Measurements from ENCODE around the gene AGRN.

The AGRN gene

DNA sequence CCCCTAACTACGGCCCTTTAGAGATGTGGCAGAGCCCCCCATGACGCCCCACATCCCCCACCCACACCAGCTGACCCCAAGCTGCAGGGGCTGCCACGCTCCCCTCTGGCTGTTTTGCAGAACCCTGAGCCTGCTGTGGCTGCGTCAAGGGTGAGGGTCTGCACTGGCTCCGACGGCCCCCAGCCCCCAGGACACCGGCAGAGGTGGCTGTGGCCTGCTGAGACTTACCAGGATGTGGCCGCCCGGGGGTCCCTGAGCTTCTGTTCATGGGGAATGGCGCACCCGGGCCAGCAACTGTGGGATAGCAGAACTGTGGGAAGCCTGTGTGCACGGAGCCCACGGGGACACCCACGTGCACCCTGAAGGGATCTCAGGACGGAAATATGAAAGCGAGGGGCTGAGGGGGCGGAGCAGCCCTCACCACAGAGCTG lies 67.0 kb downstream of the AGRN start:
- no peak for ATAC-seq
- no peak for TF ChIP-seq GLIS3 (CRISPR knock-in tag; IDR thresholded peaks at IDR 0.05)
- no peak for TF ChIP-seq SNAI2 (CRISPR knock-in tag; IDR thresholded peaks at IDR 0.05)
- TF ChIP-seq, protein P1, sequence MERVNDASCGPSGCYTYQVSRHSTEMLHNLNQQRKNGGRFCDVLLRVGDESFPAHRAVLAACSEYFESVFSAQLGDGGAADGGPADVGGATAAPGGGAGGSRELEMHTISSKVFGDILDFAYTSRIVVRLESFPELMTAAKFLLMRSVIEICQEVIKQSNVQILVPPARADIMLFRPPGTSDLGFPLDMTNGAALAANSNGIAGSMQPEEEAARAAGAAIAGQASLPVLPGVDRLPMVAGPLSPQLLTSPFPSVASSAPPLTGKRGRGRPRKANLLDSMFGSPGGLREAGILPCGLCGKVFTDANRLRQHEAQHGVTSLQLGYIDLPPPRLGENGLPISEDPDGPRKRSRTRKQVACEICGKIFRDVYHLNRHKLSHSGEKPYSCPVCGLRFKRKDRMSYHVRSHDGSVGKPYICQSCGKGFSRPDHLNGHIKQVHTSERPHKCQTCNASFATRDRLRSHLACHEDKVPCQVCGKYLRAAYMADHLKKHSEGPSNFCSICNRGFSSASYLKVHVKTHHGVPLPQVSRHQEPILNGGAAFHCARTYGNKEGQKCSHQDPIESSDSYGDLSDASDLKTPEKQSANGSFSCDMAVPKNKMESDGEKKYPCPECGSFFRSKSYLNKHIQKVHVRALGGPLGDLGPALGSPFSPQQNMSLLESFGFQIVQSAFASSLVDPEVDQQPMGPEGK (CRISPR knock-in tag; IDR thresholded peaks at IDR 0.05; ENCODE audit: borderline replicate concordance): no peak
- no peak for TF ChIP-seq ZNF70 (CRISPR knock-in tag; IDR thresholded peaks at IDR 0.05)
- no peak for TF ChIP-seq TCF4 (CRISPR knock-in tag; IDR thresholded peaks at IDR 0.05; ENCODE audit: borderline replicate concordance)
- no peak for TF ChIP-seq ZNF8 (CRISPR knock-in tag; IDR thresholded peaks at IDR 0.05)

DNA sequence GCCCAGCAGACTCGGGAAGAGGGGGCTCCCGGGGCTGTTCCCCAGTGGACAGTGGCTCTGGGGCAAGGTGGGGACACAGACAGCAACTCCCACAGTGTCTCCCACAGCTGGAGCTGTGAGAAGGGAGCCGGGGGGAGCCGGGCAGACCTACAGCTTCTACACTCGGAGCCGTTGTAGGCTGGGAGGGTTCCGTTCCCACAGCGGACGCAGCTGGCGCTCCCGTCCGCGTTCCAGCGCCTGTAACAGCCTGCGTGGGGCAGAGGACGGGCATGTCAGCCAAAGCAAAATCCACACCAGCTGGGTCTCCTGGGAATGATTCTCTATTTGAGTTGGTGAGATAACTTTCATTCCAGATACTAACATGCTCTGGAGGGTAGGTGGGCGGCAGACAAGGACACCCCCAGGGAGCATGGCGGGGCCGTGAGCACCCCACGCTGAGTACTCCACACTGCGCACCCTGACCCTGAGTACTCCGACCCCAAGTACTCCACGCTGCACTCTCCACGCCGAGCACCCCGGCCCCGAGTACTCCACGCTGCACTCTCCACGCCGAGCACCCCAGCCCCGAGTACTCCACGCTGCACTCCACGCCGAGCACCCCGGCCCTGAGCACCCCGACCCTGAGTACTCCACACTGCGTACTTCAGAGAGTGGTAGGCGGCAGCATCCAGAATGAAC lies 67.6 kb downstream of the AGRN start:
- TF ChIP-seq SNAI2 (CRISPR knock-in tag; IDR thresholded peaks at IDR 0.05) (no peak), ESRRG (CRISPR knock-in tag; IDR thresholded peaks at IDR 0.05) (no peak), ISL1 (CRISPR knock-in tag; IDR thresholded peaks at IDR 0.05) (no peak), OSR1 (CRISPR knock-in tag; IDR thresholded peaks at IDR 0.05) (no peak), PPARA (CRISPR knock-in tag; IDR thresholded peaks at IDR 0.05; ENCODE audit: borderline replicate concordance) (no peak), ARNTL (CRISPR knock-in tag; IDR thresholded peaks at IDR 0.05; ENCODE audit: borderline replicate concordance, low read depth) (no peak), CSDC2 (CRISPR knock-in tag; IDR thresholded peaks at IDR 0.05) (no peak), RARB (CRISPR knock-in tag; IDR thresholded peaks at IDR 0.05) (no peak), BACH2 (CRISPR knock-in tag; IDR thresholded peaks at IDR 0.05; ENCODE audit: borderline replicate concordance) (no peak), TOX (CRISPR knock-in tag; IDR thresholded peaks at IDR 0.05; ENCODE audit: borderline replicate concordance) (no peak), ZNF565 (CRISPR knock-in tag; conservative IDR thresholded peaks at IDR 0.05; ENCODE audit: low read depth) (no peak), ZC3H10 (CRISPR knock-in tag; IDR thresholded peaks at IDR 0.05) (no peak), ZNF70 (CRISPR knock-in tag; IDR thresholded peaks at IDR 0.05) (no peak), GLIS3 (CRISPR knock-in tag; IDR thresholded peaks at IDR 0.05) (no peak), ZFP30 (CRISPR knock-in tag; IDR thresholded peaks at IDR 0.05) (no peak)
- TF ChIP-seq, protein P2, sequence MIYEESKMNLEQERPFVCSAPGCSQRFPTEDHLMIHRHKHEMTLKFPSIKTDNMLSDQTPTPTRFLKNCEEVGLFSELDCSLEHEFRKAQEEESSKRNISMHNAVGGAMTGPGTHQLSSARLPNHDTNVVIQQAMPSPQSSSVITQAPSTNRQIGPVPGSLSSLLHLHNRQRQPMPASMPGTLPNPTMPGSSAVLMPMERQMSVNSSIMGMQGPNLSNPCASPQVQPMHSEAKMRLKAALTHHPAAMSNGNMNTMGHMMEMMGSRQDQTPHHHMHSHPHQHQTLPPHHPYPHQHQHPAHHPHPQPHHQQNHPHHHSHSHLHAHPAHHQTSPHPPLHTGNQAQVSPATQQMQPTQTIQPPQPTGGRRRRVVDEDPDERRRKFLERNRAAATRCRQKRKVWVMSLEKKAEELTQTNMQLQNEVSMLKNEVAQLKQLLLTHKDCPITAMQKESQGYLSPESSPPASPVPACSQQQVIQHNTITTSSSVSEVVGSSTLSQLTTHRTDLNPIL (CRISPR knock-in tag; IDR thresholded peaks at IDR 0.05; ENCODE audit: low read depth): no peak
- TF ChIP-seq, protein P3, sequence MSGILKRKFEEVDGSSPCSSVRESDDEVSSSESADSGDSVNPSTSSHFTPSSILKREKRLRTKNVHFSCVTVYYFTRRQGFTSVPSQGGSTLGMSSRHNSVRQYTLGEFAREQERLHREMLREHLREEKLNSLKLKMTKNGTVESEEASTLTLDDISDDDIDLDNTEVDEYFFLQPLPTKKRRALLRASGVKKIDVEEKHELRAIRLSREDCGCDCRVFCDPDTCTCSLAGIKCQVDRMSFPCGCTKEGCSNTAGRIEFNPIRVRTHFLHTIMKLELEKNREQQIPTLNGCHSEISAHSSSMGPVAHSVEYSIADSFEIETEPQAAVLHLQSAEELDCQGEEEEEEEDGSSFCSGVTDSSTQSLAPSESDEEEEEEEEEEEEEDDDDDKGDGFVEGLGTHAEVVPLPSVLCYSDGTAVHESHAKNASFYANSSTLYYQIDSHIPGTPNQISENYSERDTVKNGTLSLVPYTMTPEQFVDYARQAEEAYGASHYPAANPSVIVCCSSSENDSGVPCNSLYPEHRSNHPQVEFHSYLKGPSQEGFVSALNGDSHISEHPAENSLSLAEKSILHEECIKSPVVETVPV (CRISPR knock-in tag; IDR thresholded peaks at IDR 0.05): no peak
- TF ChIP-seq, protein P4, sequence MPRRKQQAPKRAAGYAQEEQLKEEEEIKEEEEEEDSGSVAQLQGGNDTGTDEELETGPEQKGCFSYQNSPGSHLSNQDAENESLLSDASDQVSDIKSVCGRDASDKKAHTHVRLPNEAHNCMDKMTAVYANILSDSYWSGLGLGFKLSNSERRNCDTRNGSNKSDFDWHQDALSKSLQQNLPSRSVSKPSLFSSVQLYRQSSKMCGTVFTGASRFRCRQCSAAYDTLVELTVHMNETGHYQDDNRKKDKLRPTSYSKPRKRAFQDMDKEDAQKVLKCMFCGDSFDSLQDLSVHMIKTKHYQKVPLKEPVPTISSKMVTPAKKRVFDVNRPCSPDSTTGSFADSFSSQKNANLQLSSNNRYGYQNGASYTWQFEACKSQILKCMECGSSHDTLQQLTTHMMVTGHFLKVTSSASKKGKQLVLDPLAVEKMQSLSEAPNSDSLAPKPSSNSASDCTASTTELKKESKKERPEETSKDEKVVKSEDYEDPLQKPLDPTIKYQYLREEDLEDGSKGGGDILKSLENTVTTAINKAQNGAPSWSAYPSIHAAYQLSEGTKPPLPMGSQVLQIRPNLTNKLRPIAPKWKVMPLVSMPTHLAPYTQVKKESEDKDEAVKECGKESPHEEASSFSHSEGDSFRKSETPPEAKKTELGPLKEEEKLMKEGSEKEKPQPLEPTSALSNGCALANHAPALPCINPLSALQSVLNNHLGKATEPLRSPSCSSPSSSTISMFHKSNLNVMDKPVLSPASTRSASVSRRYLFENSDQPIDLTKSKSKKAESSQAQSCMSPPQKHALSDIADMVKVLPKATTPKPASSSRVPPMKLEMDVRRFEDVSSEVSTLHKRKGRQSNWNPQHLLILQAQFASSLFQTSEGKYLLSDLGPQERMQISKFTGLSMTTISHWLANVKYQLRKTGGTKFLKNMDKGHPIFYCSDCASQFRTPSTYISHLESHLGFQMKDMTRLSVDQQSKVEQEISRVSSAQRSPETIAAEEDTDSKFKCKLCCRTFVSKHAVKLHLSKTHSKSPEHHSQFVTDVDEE (CRISPR knock-in tag; IDR thresholded peaks at IDR 0.05): no peak
- TF ChIP-seq, protein P1 (CRISPR knock-in tag; IDR thresholded peaks at IDR 0.05; ENCODE audit: borderline replicate concordance): no peak
- TF ChIP-seq, protein P5, sequence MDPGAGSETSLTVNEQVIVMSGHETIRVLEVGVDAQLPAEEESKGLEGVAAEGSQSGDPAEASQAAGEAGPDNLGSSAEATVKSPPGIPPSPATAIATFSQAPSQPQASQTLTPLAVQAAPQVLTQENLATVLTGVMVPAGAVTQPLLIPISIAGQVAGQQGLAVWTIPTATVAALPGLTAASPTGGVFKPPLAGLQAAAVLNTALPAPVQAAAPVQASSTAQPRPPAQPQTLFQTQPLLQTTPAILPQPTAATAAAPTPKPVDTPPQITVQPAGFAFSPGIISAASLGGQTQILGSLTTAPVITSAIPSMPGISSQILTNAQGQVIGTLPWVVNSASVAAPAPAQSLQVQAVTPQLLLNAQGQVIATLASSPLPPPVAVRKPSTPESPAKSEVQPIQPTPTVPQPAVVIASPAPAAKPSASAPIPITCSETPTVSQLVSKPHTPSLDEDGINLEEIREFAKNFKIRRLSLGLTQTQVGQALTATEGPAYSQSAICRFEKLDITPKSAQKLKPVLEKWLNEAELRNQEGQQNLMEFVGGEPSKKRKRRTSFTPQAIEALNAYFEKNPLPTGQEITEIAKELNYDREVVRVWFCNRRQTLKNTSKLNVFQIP (CRISPR knock-in tag; IDR thresholded peaks at IDR 0.05; ENCODE audit: borderline replicate concordance, low read depth): no peak
- ATAC-seq: no peak

Data from SK-N-SH treated with all-trans-retinoic acid at 6 μM for 48 hours (cell line).